HepG2 (cell line): ENCODE measurements around the gene MAMSTR. TPM values are rescaled to one million over a fixed set of nuclear protein-coding genes. Genes with fewer than 3 reads are reported as not detected.

Experiments
- ATAC-seq: fragments of 200-7000 bp; cut with Tn5 transposase; 3 replicates; pipeline ENCODE4 v1.9.1; 2020; ENCODE audit warnings: mild to moderate bottlenecking, moderate library complexity
- BruUV-seq: library from RNA; stranded (reverse); fragments of 400-500 nt; replicated peaks from 2 replicates; lab custom pipeline; 2021; lab: Mats Ljungman, UMichigan
- CTCF ChIA-PET: fragments of 300-600 bp; formaldehyde crosslinking; extraction: SDS; loops from one replicate; lab custom pipeline; 2021; ENCODE audit warnings: low total read pairs, inconsistent platforms, low intra/inter-chr PET ratio; lab: Yijun Ruan, JAX
- POLR2A ChIA-PET: fragments of 350-600 bp; sonication (Branson Sonifier 250); formaldehyde crosslinking; loops from one replicate; lab custom pipeline; 2020; ENCODE audit warnings: antibody characterized with exemption, inconsistent platforms; lab: Yijun Ruan, JAX
- DNase-seq: peaks from one replicate; pipeline ENCODE4 v3.0.0-alpha.2; 2015; ENCODE audit warnings: low spot score
- FAIRE-seq: peaks from 3 replicates; lab custom pipeline; 2011; peaks lifted over from hg19 to GRCh38; lab: Jason Lieb, UNC
- H2AFZ ChIP-seq: one replicate; pipeline ENCODE4 v1.6.1; 2011; ENCODE audit warnings: low read length, inconsistent platforms
- H3K27ac ChIP-seq: fragments of 300-600 bp; 3 replicates; pipeline ENCODE4 v1.8.0; 2011; ENCODE audit warnings: mixed run types, mild to moderate bottlenecking, mixed read lengths, low read length, inconsistent platforms; ENCODE audit not compliant: insufficient read depth; ENCODE audit errors: extremely low read length
- H3K27me3 ChIP-seq, 2 experiments: fragments of 200-600 bp in 1 of 2; 2 replicates in 1 of 2; 3 replicates in 1 of 2; pipeline versions ENCODE4 v1.6.0 to v1.8.0; 2011; ENCODE audit warnings: low read length in 2 of 2, mild to moderate bottlenecking in 2 of 2, moderate library complexity in 2 of 2, inconsistent platforms in 1 of 2; ENCODE audit not compliant: insufficient read depth in 2 of 2, control insufficient read depth in 1 of 2
- H3K36me3 ChIP-seq, 2 experiments: fragments of 200-600 bp in 1 of 2; replicated peaks in 1 of 2; 2 replicates in 1 of 2; 3 replicates in 1 of 2; pipeline versions ENCODE4 v1.5.1 to v1.8.0; 2011; ENCODE audit warnings: low read length in 2 of 2, inconsistent platforms in 1 of 2; ENCODE audit not compliant: insufficient read depth in 2 of 2, control insufficient read depth in 1 of 2
- H3K4me1 ChIP-seq: 2 replicates; pipeline ENCODE4 v1.5.1; 2012; ENCODE audit warnings: low read length, inconsistent platforms; ENCODE audit not compliant: insufficient read depth
- H3K4me2 ChIP-seq: 2 replicates; pipeline ENCODE4 v1.6.0; 2011; ENCODE audit warnings: low read depth, low read length, inconsistent platforms
- H3K4me3 ChIP-seq, 3 experiments: fragments of 200-600 bp in 1 of 3; sonication (generic), shearing (Covaris generic) in 1 of 3; replicated peaks in 1 of 3; 2 replicates each; pipeline ENCODE4 v1.5.1; 2011 to 2016; ENCODE audit warnings: low read length in 3 of 3, inconsistent platforms in 2 of 3, low read depth in 2 of 3, mild to moderate bottlenecking in 2 of 3, control low read depth in 1 of 3, mixed read lengths in 1 of 3; ENCODE audit not compliant: insufficient read depth in 1 of 3
- H3K79me2 ChIP-seq: one replicate; pipeline ENCODE4 v1.6.1; 2011; ENCODE audit warnings: low read length, inconsistent platforms; ENCODE audit not compliant: insufficient read depth
- H3K9ac ChIP-seq: 2 replicates; pipeline ENCODE4 v1.6.0; 2011; ENCODE audit warnings: mild to moderate bottlenecking, low read depth, low read length, inconsistent platforms; ENCODE audit not compliant: insufficient read depth
- H3K9me3 ChIP-seq: 2 replicates; pipeline ENCODE4 v1.5.1; 2012; ENCODE audit warnings: mild to moderate bottlenecking, low read length
- H4K20me1 ChIP-seq: 2 replicates; pipeline ENCODE4 v1.6.0; 2011; ENCODE audit warnings: inconsistent platforms, mild to moderate bottlenecking, low read length, moderate library complexity; ENCODE audit not compliant: insufficient read depth
- ATF1 ChIP-seq: IDR thresholded peaks from 2 replicates; pipeline ENCODE4 v1.6.1; 2016; ENCODE audit warnings: mild to moderate bottlenecking, control low read depth
- DNMT3B ChIP-seq: conservative IDR thresholded peaks from 2 replicates; pipeline ENCODE4 v1.6.1; 2016; ENCODE audit warnings: missing biosample characterization, control low read depth
- EP300 ChIP-seq, 3 experiments: sonication (generic) in 1 of 3; formaldehyde crosslinking in 1 of 3; IDR thresholded peaks; 2 replicates each; pipeline versions ENCODE4 v1.5.1 to v1.6.1; 2011 to 2020; ENCODE audit warnings: low read depth in 2 of 3, low read length in 2 of 3, borderline replicate concordance in 1 of 3, improper control_type of control experiment in 1 of 3, mild to moderate bottlenecking in 1 of 3, missing genetic modification reagents in 1 of 3, moderate library complexity in 1 of 3
- HNRNPLL ChIP-seq: fragments of 200-400 bp; formaldehyde crosslinking; IDR thresholded peaks from 2 replicates; pipeline ENCODE4 v1.6.1; 2017; ENCODE audit warnings: mild to moderate bottlenecking, low read depth, low read length; ENCODE audit not compliant: poor library complexity, severe bottlenecking
- KLF11 ChIP-seq: IDR thresholded peaks from 2 replicates; pipeline ENCODE4 v1.6.1; 2016; ENCODE audit warnings: missing compliant biosample characterization
- MXD4 ChIP-seq: IDR thresholded peaks from 2 replicates; pipeline ENCODE4 v1.6.1; 2016; ENCODE audit warnings: mild to moderate bottlenecking, missing biosample characterization, missing genetic modification reagents
- NFIC ChIP-seq: IDR thresholded peaks from 2 replicates; pipeline ENCODE4 v1.6.1; 2012; ENCODE audit warnings: mild to moderate bottlenecking, low read length, inconsistent platforms
- PAF1 ChIP-seq: IDR thresholded peaks from 2 replicates; pipeline ENCODE4 v1.6.1; 2016; ENCODE audit warnings: missing genetic modification reagents, missing compliant biosample characterization
- SAP130 ChIP-seq: IDR thresholded peaks from 2 replicates; pipeline ENCODE4 v1.6.1; 2016; ENCODE audit warnings: low read depth
- SMAD1 ChIP-seq: sonication (generic); formaldehyde crosslinking; IDR thresholded peaks from 2 replicates; pipeline ENCODE4 v1.4.0; 2020; ENCODE audit warnings: missing genetic modification reagents, low read depth, mild to moderate bottlenecking, borderline replicate concordance
- SMARCC2 ChIP-seq: fragments of 450-650 bp; IDR thresholded peaks from 2 replicates; pipeline ENCODE4 v1.6.1; 2017; ENCODE audit warnings: antibody characterized with exemption, mild to moderate bottlenecking
- SP140L ChIP-seq: sonication (generic); formaldehyde crosslinking; IDR thresholded peaks from 2 replicates; pipeline ENCODE4 v1.4.0; 2020; ENCODE audit warnings: missing genetic modification reagents, borderline replicate concordance
- SSRP1 ChIP-seq: IDR thresholded peaks from 2 replicates; pipeline ENCODE4 v1.6.1; 2016; ENCODE audit warnings: control low read depth
- ZNF337 ChIP-seq: sonication (generic); formaldehyde crosslinking; IDR thresholded peaks from 2 replicates; pipeline ENCODE4 v1.5.1; 2020; ENCODE audit warnings: missing genetic modification reagents, low read depth, mild to moderate bottlenecking, borderline replicate concordance
- ZNF589 ChIP-seq: sonication (generic); formaldehyde crosslinking; conservative IDR thresholded peaks from 2 replicates; pipeline ENCODE4 v1.8.0; 2022; ENCODE audit warnings: mild to moderate bottlenecking, moderate library complexity, missing genetic modification reagents
- ZNF782 ChIP-seq: sonication (generic); formaldehyde crosslinking; IDR thresholded peaks from 2 replicates; pipeline ENCODE4 v1.4.0; 2020; ENCODE audit warnings: missing genetic modification reagents, mild to moderate bottlenecking, borderline replicate concordance
- WGBS: methylation state at CpG from one replicate; pipeline ENCODE4 v1.1.6; 2017; ENCODE audit warnings: low lambda C conversion rate; 5-methylcytosine and 5-hydroxymethylcytosine counted together
- in situ Hi-C: cut with HindIII; loops from 2 replicates; pipeline ENCODE4 v1.10.0; 2017; ENCODE audit warnings: low pct_unique_long_range_greater_than_20kb; ENCODE audit not compliant: extremely low pct_ligation_motif_present
- intact Hi-C: fragments of 100-400 bp; cut with micrococcal nuclease; formaldehyde crosslinking; loops from one replicate; pipeline ENCODE4 v1.10.0; 2022; ENCODE audit not compliant: unreplicated experiment
- polyA plus RNA-seq, 8 experiments: library from polyadenylated mRNA; depleted of rRNA in 3 of 8; stranded (reverse) in 7 of 8; unstranded in 1 of 8; fragments of >200 nt; fragmentation: Illumina TruSeq in 4 of 8; extraction: Trizol in 4 of 8; gene quantifications; 2 replicates each; pipeline versions ENCODE4 v1.2.1 to v1.2.3, GENCODE V29; 2011 to 2016; ENCODE audit warnings: low read depth in 4 of 8, missing spikeins in 1 of 8, mixed read lengths in 1 of 8; ENCODE audit not compliant: insufficient read depth in 1 of 8
- total RNA-seq, 5 experiments: library from RNA; depleted of rRNA; stranded (reverse); fragments of >200 nt; fragmentation: Illumina TruSeq; extraction: Trizol; gene quantifications; 2 replicates each; pipeline ENCODE4 v1.2.3, GENCODE V29; 2016; ENCODE audit warnings: low read depth in 1 of 5
- TF ChIP-seq, protein P1 (sequence below): sonication (generic); formaldehyde crosslinking; IDR thresholded peaks from 2 replicates; pipeline ENCODE4 v1.4.0; 2020; ENCODE audit warnings: missing genetic modification reagents
- TF ChIP-seq, protein P2 (sequence below): sonication (generic); formaldehyde crosslinking; IDR thresholded peaks from 2 replicates; pipeline ENCODE4 v1.5.0; 2020; ENCODE audit warnings: missing genetic modification reagents
- TF ChIP-seq, protein P3 (sequence below): sonication (generic); formaldehyde crosslinking; IDR thresholded peaks from 2 replicates; pipeline ENCODE4 v1.9.0; 2021; ENCODE audit warnings: missing genetic modification reagents, mild to moderate bottlenecking, borderline replicate concordance

The MAMSTR gene
- total and polyA plus RNA-seq, 2 of the 13 experiments (the other 11 are each of a cell fraction or from before 2014, with no cell fraction given): 2.2 to 2.4 TPM

DNA sequence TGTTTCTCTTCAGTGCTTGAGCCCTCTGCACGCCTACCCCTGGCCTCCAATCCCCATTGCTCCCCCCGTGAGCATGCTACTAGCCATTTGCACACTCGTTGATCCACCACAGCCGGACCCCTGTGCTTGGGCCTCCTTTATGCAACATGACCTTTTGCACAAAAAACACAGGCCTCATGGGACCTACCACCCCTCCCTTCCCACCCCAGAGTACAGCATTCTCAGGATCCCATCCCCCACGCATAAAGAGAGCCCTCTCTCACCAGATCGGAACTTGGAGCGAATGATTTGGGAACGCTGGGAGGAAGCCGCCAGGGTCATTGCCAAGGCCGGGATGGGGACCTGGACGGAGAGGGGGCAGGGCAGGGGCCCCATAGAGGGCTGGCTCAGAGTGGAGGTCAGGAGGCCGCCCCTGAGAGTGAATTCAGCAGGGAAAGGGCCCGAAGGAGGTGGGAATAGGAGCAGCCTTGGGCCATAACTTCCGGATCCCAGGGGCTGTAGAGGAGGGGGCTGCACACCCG lies 754 bp downstream of the MAMSTR start:
- peak; percentile 57 for FAIRE-seq
- Histone ChIP-seq H3K4me3 (peak overlapping the region; percentile 68 to 85 (median 76)), H3K4me2 (peak overlapping the region; percentile 99), H2AFZ (no peak overlapping the region), H3K27ac (peak overlapping the region; percentile 74), H3K9ac (peak overlapping the region; percentile 81), H3K27me3 (no peaks in the 10 kb centered on the region; a peak in 1 of 5 replicates), H3K36me3 (no peaks in the 10 kb centered on the region), H3K79me2 (peaks cover 3% of the 10 kb centered on the region), H4K20me1 (no peaks in the 10 kb centered on the region), H3K9me3 (no peaks in the 10 kb centered on the region), H3K4me1 (peaks cover 51% of the 10 kb centered on the region)
- peak; percentile 0; the same call in 1 of the 3 replicates for ATAC-seq
- no TSS peak for BruUV-seq
- ChIA-PET POLR2A (interaction anchor here (0.7 to 6.3 kb wide), 3 partner anchors 9 to 214 kb away, joined by 3 to 40 read pairs (median 3); no protein-coding TSS in a partner anchor), CTCF (no interaction called here)
- in situ Hi-C loops: no loop called here
- 0% methylated on average over 10 of the region's 15 CpGs for WGBS
- intact Hi-C loops: no loop called here
- peak; percentile 90 for DNase-seq
- TF ChIP-seq SAP130 (CRISPR knock-in tag): peak; percentile 85
- no peak for TF ChIP-seq DNMT3B
- TF ChIP-seq ZNF337 (CRISPR knock-in tag): no peak
- TF ChIP-seq HNRNPLL: no peak
- TF ChIP-seq SMARCC2: no peak
- TF ChIP-seq KLF11 (CRISPR knock-in tag): no peak
- peak; percentile 59 for TF ChIP-seq ATF1
- no peak for TF ChIP-seq ZNF782
- 0 out of 2 replicates have a peak, but pooled peaks have one; percentile 9 for TF ChIP-seq SMAD1
- peak in 1 of 2 experiments; percentile 66; a peak in 1 of 4 replicates for TF ChIP-seq EP300 (IDR thresholded peaks at IDR 0.05; ENCODE audit: low read depth in 2 of 2, low read length in 2 of 2)
- peak; percentile 72 for TF ChIP-seq EP300 (CRISPR knock-in tag; IDR thresholded peaks at IDR 0.05; ENCODE audit: borderline replicate concordance)
- TF ChIP-seq, protein P1, sequence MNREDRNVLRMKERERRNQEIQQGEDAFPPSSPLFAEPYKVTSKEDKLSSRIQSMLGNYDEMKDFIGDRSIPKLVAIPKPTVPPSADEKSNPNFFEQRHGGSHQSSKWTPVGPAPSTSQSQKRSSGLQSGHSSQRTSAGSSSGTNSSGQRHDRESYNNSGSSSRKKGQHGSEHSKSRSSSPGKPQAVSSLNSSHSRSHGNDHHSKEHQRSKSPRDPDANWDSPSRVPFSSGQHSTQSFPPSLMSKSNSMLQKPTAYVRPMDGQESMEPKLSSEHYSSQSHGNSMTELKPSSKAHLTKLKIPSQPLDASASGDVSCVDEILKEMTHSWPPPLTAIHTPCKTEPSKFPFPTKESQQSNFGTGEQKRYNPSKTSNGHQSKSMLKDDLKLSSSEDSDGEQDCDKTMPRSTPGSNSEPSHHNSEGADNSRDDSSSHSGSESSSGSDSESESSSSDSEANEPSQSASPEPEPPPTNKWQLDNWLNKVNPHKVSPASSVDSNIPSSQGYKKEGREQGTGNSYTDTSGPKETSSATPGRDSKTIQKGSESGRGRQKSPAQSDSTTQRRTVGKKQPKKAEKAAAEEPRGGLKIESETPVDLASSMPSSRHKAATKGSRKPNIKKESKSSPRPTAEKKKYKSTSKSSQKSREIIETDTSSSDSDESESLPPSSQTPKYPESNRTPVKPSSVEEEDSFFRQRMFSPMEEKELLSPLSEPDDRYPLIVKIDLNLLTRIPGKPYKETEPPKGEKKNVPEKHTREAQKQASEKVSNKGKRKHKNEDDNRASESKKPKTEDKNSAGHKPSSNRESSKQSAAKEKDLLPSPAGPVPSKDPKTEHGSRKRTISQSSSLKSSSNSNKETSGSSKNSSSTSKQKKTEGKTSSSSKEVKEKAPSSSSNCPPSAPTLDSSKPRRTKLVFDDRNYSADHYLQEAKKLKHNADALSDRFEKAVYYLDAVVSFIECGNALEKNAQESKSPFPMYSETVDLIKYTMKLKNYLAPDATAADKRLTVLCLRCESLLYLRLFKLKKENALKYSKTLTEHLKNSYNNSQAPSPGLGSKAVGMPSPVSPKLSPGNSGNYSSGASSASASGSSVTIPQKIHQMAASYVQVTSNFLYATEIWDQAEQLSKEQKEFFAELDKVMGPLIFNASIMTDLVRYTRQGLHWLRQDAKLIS (CRISPR knock-in tag): no peak
- no peak for TF ChIP-seq SSRP1 (CRISPR knock-in tag)
- TF ChIP-seq, protein P2, sequence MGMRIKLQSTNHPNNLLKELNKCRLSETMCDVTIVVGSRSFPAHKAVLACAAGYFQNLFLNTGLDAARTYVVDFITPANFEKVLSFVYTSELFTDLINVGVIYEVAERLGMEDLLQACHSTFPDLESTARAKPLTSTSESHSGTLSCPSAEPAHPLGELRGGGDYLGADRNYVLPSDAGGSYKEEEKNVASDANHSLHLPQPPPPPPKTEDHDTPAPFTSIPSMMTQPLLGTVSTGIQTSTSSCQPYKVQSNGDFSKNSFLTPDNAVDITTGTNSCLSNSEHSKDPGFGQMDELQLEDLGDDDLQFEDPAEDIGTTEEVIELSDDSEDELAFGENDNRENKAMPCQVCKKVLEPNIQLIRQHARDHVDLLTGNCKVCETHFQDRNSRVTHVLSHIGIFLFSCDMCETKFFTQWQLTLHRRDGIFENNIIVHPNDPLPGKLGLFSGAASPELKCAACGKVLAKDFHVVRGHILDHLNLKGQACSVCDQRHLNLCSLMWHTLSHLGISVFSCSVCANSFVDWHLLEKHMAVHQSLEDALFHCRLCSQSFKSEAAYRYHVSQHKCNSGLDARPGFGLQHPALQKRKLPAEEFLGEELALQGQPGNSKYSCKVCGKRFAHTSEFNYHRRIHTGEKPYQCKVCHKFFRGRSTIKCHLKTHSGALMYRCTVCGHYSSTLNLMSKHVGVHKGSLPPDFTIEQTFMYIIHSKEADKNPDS (CRISPR knock-in tag): no peak
- TF ChIP-seq MXD4 (CRISPR knock-in tag): no peak
- TF ChIP-seq, protein P3, sequence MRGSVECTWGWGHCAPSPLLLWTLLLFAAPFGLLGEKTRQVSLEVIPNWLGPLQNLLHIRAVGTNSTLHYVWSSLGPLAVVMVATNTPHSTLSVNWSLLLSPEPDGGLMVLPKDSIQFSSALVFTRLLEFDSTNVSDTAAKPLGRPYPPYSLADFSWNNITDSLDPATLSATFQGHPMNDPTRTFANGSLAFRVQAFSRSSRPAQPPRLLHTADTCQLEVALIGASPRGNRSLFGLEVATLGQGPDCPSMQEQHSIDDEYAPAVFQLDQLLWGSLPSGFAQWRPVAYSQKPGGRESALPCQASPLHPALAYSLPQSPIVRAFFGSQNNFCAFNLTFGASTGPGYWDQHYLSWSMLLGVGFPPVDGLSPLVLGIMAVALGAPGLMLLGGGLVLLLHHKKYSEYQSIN (CRISPR knock-in tag): no peak
- TF ChIP-seq SP140L: no peak
- TF ChIP-seq NFIC: no peak
- TF ChIP-seq ZNF589: no peak
- TF ChIP-seq PAF1 (CRISPR knock-in tag): no peak
